Testis (tissue), 3 donors: ENCODE measurements around the gene PSMD2. TPM values are rescaled to one million over a fixed set of nuclear protein-coding genes. Genes with fewer than 3 reads are reported as not detected.
A peak's percentile ranks its signal among the peaks of the same experiment; 100 is the strongest.

Source experiments
- DNase-seq: peaks from one replicate; pipeline ENCODE4 v3.0.0-alpha.2; 2019
- H3K27ac ChIP-seq, 2 donors: fragments of 200-600 bp; sonication (generic); one replicate each; pipeline ENCODE4 v1.5.1; 2019
- H3K27me3 ChIP-seq: fragments of 200-600 bp; sonication (generic); one replicate; pipeline ENCODE4 v1.5.1; 2019
- H3K36me3 ChIP-seq: fragments of 200-600 bp; sonication (generic); one replicate; pipeline ENCODE4 v1.5.1; 2017; ENCODE audit warnings: low read depth; ENCODE audit errors: missing control alignments
- H3K4me1 ChIP-seq: fragments of 200-600 bp; sonication (generic); one replicate; pipeline ENCODE4 v1.5.1; 2019
- H3K4me3 ChIP-seq, 2 donors: fragments of 200-600 bp; sonication (generic); one replicate each; pipeline ENCODE4 v1.5.1; 2017 to 2019
- H3K9me3 ChIP-seq: fragments of 200-600 bp; sonication (generic); one replicate; pipeline ENCODE4 v1.5.1; 2017
- CTCF ChIP-seq, 3 experiments: fragments of 450-650 bp in 2 of 3; fragments of 200-600 bp in 1 of 3; sonication (generic) in 1 of 3; IDR thresholded peaks; one replicate each; pipeline ENCODE4 v1.5.1; 2016 to 2019; ENCODE audit warnings: antibody characterized with exemption in 3 of 3, mild to moderate bottlenecking in 2 of 3, moderate library complexity in 1 of 3
- POLR2A ChIP-seq: fragments of 450-650 bp; IDR thresholded peaks from one replicate; pipeline ENCODE4 v1.6.1; 2017; ENCODE audit warnings: antibody characterized with exemption, mild to moderate bottlenecking, moderate library complexity
- WGBS, 2 donors: methylation state at CpG; one replicate each; pipeline ENCODE4 v1.1.5; 2018; 5-methylcytosine and 5-hydroxymethylcytosine counted together
- intact Hi-C: fragments of 100-400 bp; cut with DNase I; formaldehyde crosslinking; loops from one replicate; pipeline ENCODE4 v1.15.1; 2023; ENCODE audit warnings: low total_unique reads
- polyA plus RNA-seq: library from polyadenylated mRNA; stranded (reverse); fragments of 350-450 nt; fragmentation: Illumina TruSeq; extraction: RNeasy Lipid Tissue Mini Kit (QIAGEN cat#74804); gene quantifications from one replicate; pipeline ENCODE4 v1.2.3, GENCODE V29; 2014; ENCODE audit warnings: low read depth, low replicate concordance; ENCODE audit not compliant: insufficient read depth
- total RNA-seq, 2 donors: library from RNA; depleted of rRNA; stranded (reverse); fragments of >200 nt; gene quantifications; one replicate each; pipeline ENCODE4 v1.2.3, GENCODE V29; 2016

Gene PSMD2
- total and polyA plus RNA-seq, 3 donors from 2014 or later = 289 to 379 (median 339) TPM

GRCh38 chr3:184299488-184300377, 692 bp downstream of the PSMD2 start:
- no peak for DNase-seq
- intact Hi-C loops = no loop called here
- Histone ChIP-seq H3K36me3 (no peaks in the 10 kb centered on the region), H3K27me3 (no peaks in the 10 kb centered on the region), H3K27ac (peak overlapping the region; percentile 65 to 79), H3K9me3 (no peaks in the 10 kb centered on the region), H3K4me3 (peak overlapping the region; percentile 89 to 91), H3K4me1 (peaks cover 10% of the 10 kb centered on the region)
- WGBS, 2 donors = 15% methylated on average over 22 to 29 of the region's 29 CpGs
- no peak for TF ChIP-seq POLR2A
- TF ChIP-seq CTCF (IDR thresholded peaks at IDR 0.05) = no peak

DNA sequence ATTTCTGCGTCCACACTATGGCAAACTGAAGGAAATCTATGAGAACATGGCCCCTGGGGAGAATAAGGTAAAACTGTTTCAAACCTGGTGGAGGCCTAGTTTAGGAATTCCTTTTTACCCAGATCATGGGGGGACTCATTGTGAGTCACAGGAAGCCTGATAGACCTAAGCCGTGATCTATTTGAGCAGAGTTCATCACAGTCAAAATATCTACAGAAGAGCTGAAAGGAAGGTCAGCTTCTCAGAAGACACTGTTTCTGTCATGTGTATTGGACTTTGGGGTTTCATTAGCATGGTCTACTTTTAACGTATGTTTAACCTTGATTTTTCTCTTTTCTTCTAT, 1.3 kb downstream of the PSMD2 start:
- DNase-seq = no peak
- no peaks in the 10 kb centered on the region for H3K36me3 ChIP-seq
- H3K27me3 ChIP-seq = no peaks in the 10 kb centered on the region
- peaks cover 10% of the 10 kb centered on the region for H3K4me1 ChIP-seq
- no peak overlapping the region for H3K27ac ChIP-seq
- H3K4me3 ChIP-seq = no peak overlapping the region
- intact Hi-C loops = no loop called here
- 63 to 75% methylated on average over 3 of the region's 3 CpGs for WGBS, 2 donors
- no peak for TF ChIP-seq POLR2A
- TF ChIP-seq CTCF (IDR thresholded peaks at IDR 0.05) = no peak
- no peaks in the 10 kb centered on the region for H3K9me3 ChIP-seq

- Histone ChIP-seq H3K27ac (no peak overlapping the region), H3K4me1 (peaks cover 7% of the 10 kb centered on the region), H3K4me3 (no peak overlapping the region), H3K36me3 (no peaks in the 10 kb centered on the region), H3K9me3 (no peaks in the 10 kb centered on the region), H3K27me3 (no peaks in the 10 kb centered on the region)
- intact Hi-C loops = no loop called here
- TF ChIP-seq CTCF (IDR thresholded peaks at IDR 0.05) = peak; percentile 16 to 39 (median 30)
- TF ChIP-seq POLR2A = no peak
- DNase-seq = no peak
- 47 to 63% methylated on average over 1 of the region's 1 CpG for WGBS, 2 donors
Measured at GRCh38 chr3:184305577-184305976, 6.5 kb downstream of the PSMD2 start.

- H3K9me3 ChIP-seq = no peaks in the 10 kb centered on the region
- no peak overlapping the region for H3K27ac ChIP-seq
- H3K27me3 ChIP-seq = no peaks in the 10 kb centered on the region
- no peaks in the 10 kb centered on the region for H3K36me3 ChIP-seq
- intact Hi-C loops = no loop called here
- WGBS, 2 donors = 88 to 94% methylated on average over 4 of the region's 4 CpGs
- no peak overlapping the region for H3K4me3 ChIP-seq
- TF ChIP-seq POLR2A = no peak
- no peak for TF ChIP-seq CTCF (IDR thresholded peaks at IDR 0.05)
- H3K4me1 ChIP-seq = peaks cover 7% of the 10 kb centered on the region
- DNase-seq = no peak
Measured at GRCh38 chr3:184306341-184306972, 7.4 kb downstream of the PSMD2 start.
